Measurements from ENCODE around the gene PTEN.

PTEN gene

DNA sequence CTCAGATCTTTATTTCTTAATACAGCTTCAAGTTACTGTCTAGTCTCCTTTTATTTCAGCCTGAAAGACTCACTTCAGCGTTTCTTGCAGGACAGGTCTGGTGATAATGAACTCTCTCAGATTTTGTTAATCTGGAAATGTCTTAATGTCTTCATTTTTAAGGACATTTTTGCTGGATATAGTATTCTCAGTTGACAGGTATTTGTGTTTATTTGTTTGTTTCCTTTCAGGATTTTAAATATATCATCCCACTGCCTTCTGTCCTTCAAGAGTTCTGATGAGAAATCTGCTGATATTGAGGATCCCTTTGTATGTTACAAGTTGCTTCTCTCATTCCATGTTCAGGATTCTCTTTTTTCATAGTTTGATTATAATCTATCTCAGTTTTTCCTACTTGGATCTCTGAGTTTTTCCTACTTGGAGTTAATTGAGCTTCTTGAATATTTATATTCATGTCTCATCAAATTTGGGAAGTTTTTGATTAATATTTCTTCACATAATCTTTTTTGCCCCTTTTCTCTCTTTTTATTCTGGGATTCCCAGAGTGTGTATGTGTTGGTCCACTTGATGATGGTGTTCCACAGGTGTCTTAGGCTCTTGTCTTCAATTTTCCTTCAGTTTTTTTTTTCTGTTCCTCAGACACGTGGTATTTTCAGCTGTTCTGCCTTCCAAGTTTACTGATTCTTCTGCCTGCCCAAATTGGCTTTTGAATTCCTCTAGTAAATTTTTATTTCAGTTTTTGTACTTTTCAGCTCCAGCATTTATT lies 49.9 kb downstream of the PTEN start:
- H3K27ac ChIP-seq: no peak overlapping the region
- no peak overlapping the region for H3K4me3 ChIP-seq

DNA sequence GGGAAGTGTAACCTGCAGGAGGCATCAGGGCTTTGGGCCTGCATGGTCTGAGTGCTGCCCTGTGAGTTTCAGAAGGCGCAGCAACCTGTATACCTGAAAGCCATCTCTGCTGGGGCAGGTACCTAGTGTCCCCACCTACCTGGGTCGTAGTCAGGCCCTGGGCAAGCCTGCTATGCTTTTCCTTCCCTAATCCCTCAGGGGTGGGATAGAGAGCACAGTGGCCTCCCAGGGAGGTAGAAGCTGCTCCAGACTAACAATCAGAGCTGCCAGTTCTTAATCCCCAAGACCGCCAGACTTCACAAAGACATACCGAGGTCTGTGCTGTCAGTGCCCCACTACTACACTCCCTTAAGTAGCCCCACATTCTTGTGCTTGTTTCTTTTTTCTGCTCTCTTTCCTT lies 52.0 kb downstream of the PTEN start:
- peak overlapping the region in 2 of 21 experiments; percentile 4 to 26 for H3K27ac ChIP-seq

DNA sequence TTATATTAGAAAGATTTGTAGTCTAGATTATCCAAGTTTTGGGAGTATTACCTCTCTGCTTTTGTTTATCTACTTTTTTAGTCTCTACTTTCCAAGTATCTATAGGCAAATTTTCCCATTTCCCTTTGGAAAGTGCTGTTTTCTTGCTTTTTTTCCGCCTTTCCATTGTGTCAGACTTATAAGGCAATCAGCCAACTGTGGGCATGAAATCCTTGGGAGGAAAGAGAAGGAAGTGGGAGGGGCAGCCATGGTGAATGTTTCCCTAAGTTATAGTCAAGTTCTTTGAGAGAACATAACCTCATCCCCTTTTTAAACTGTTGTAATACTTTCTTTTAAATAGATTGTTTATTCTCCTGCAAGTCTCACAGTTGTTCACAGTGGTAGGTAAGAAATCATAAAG lies 52.6 kb downstream of the PTEN start:
- no peak overlapping the region for H3K4me3 ChIP-seq
- H3K27ac ChIP-seq: peak overlapping the region in 1 of 21 experiments; percentile 5

More for the DNA sequence above, 52.0 kb downstream of the PTEN start:
- H3K4me3 ChIP-seq: no peak overlapping the region

DNA sequence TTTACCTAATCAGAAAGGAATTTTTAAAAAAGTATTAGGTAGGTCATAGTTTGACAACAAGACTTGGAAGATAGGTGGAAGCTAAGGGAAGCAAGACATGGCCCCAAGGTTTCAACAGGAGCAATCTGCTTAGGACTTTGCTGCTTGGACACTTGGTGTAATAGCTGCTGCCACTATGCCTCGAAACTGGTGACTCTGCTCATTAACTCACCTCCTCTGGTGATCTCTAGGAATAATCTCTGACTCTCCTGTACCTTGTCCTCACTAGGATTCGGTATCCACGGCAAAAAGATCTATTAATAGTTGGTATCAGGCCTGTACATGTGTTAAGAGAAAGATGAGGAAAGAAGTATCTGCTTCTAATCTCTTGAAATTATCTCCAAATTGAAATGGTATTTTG lies 53.1 kb downstream of the PTEN start:
- H3K27ac ChIP-seq: peak overlapping the region in 2 of 21 experiments; percentile 5 to 40
- H3K4me3 ChIP-seq: no peak overlapping the region

DNA sequence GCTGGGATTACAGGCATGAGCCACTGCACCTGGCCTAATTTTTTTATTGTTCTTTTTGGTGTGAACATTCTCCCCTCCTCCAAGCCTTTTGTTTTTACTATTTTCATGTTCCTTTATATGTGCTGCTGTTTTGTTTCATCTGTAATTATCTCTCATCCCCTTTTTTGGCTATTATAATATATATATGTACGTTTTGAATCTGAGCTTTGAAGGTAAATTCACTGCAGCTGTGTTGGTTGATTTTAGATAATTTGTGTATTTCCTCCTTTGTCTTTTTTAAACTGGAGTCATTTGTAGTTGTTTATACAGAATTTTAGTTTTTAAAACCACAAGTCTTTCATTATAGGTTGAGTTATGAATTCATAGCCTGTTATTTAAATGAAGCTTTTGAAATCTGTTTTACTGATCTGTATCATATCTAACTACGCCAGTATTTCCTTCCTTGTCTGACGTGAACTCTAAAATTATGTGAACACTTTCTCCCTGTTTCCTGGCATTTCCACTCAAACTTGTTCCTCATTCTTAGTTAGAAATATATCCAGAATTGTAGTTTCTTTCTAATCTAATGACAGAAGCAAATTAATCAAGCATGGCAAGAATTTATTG lies 54.9 kb downstream of the PTEN start:
- Histone ChIP-seq H3K27ac (peak overlapping the region in 6 of 21 experiments; percentile 2 to 57 (median 36)), H3K4me3 (no peak overlapping the region)

DNA sequence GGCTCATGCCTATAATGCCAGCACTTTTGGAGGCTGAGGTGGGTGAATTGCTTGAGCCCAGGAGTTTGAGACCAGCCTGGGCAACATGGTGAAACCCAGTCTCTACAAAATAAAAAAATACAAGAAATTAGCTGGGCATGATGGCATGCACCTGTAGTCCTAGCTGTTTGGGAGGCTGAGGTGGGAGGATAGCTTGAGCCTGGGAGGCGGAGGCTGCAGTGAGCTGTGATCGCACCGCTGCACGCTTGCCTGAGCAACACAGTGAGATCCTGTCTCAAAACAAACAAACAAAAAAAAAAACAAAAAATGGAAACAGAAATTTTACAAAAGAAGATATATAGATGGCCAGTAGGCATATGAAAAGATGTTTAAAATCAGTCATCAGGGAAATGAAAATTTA lies 57.1 kb downstream of the PTEN start:
- no peak overlapping the region for H3K4me3 ChIP-seq
- no peak overlapping the region for H3K27ac ChIP-seq

DNA sequence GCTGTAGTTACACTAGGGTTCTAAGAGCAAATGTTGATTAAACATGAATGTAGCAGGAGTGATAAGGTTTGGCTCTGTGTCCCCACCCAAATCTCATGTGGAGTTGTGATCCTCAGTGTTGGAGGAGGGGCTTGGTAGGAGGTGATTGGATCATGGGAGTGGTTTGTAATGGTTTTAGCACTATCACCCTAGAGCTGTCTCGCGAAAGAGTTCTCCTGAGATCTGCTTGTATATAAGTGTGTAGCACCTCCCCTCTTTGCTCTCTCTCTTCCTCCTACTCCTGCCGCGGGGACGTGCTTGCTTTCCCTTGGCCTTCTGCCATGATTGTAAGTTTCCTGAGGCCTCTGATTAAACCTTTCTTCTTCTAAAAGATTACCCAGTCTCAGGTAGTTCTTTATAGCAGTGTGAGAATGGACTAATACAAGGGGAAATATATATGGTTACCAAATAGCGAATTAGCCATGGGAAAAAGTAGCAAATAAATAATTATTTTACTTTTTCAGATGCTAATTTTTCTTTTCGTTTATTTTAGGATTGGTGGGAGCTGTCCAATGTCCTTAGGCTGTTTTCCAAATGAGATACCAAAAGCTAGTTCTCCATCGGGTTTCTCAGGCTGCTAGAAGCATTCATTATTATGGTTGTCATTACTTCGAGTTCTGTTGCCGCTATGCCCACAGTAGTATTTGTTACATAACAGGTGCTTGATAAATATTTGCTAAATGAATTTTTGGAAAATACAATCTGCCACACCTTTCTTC lies 58.7 kb downstream of the PTEN start:
- no peak overlapping the region for H3K27ac ChIP-seq
- H3K4me3 ChIP-seq: no peak overlapping the region

DNA sequence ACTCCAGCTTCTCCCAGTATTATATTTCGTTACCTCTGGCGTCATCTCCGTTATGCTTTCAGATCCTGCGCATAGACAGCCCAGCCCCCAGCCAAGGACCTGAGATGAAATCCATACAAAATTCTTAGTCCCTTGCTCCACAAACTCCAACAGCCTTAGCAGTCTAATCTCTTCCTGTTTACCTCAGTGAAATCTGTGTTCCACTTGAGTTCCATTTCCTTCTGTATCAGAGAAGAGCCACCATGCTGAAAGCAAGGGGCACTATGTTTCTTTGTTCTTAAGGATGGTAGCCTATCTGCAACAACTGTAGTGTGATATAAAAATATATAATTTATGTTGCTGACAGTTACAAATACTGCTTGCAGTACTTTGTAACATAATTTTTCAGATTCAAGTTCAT lies 59.8 kb downstream of the PTEN start:
- Histone ChIP-seq H3K4me3 (no peak overlapping the region), H3K27ac (no peak overlapping the region)

DNA sequence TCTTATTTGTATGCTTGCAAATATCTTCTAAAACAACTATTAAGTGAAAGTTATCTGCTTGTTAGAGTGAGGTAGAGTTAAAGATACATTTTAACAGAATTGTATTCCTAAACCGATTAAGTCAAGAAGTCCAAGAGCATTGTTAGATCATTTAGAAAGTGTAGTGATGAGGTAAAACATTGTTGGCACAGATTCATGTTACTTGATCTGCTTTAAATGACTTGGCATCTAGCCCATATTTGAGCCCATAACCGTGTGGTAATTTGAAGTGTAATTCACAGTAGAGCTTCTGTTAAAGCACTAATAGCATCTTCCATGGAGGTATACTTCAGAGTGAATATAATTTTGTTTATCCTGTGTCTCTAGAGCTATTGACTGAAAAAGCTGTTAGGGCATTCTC lies 62.1 kb downstream of the PTEN start:
- Histone ChIP-seq H3K27ac (no peak overlapping the region), H3K4me3 (no peak overlapping the region)

DNA sequence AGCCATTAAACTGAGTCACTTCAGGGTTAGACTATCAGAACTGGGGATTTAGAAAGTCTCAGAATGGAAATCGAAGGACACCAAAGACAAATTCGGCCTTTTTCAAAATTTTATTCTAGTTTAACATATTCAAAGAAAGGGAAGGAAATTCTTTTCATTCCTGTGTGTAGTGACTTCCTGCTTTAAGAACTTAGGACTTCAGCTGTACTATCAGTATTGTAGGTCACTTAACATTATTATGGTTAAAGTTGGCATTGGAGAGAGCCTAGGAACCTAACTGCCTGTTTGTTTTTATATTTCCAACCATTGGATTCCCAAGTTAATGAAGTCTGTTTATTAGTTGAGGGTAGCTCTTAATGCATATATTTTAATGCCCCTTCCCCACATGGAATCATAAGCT lies 63.7 kb downstream of the PTEN start:
- no peak overlapping the region for H3K4me3 ChIP-seq
- no peak overlapping the region for H3K27ac ChIP-seq

DNA sequence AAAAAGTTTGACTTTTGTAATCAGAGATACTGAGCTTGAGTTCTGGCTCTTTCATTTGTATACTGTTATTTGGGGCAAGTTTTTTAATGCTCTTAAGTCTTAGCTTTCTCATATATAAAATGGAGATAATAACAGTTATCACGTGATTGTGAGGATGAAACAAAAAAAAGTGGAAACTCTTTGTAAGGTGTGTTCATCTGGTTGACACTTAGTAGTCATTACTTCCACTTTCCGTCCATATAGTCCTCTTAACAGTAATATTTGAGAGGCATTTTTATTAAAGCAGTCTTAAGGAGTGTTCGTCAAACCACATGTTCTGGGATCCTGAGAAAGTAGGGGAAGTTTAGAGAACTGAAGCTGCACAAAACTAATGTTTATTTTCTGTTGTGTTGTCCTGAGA lies 65.6 kb downstream of the PTEN start:
- Histone ChIP-seq H3K27ac (no peak overlapping the region), H3K4me3 (no peak overlapping the region)

DNA sequence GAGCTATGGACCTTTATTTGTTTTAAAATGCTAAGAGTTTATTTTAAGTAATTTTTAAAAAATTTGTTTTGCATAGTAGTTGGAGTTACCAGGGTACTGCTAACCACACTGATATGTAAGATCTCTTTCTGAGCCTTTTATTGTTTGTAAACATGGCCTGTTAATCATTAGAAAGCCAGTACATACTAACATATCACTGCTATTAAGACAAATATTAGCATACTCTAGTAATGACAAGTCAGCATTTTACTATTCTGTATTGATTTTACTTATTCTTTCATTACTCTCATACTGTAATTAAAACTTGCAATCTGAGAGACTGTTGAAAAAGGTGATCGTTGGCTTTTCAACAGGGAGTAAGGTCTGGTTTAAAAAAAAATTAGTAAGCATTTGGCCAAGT lies 66.7 kb downstream of the PTEN start:
- Histone ChIP-seq H3K4me3 (no peak overlapping the region), H3K27ac (no peak overlapping the region)

DNA sequence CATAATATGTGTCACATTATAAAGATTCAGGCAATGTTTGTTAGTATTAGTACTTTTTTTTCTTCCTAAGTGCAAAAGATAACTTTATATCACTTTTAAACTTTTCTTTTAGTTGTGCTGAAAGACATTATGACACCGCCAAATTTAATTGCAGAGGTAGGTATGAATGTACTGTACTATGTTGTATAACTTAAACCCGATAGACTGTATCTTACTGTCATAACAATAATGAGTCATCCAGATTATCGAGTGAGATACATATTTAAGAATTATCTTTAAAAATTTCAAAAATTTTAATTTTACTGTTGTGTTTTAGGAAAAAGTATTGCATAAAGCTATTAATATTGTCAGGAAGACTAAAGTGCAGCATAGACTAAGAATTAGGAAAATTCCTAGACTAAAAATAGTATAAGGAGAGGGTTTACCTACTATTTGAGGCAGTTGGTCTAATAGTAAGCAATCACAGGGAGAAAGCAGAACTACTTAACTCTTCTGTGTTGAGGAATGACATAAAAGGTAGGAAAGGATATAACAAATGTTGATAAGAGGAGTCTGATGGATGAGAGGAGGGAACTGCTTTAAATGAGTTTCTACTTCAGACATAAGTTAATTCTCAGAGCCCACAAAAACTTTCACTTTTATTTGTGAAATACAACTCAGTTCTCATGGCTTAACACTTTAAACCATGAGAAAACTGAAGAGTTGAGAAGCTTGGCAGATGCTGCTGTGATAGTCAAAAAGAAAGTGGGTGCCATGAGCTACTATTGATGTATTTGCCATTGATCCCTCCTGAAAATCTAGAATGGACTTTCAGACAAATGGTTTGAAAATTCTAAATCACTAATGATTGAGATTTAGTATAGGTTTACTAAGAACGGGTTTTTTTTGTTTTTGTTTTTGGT lies 67.8 kb downstream of the PTEN start:
- Histone ChIP-seq H3K27ac (no peak overlapping the region), H3K4me3 (no peak overlapping the region)

DNA sequence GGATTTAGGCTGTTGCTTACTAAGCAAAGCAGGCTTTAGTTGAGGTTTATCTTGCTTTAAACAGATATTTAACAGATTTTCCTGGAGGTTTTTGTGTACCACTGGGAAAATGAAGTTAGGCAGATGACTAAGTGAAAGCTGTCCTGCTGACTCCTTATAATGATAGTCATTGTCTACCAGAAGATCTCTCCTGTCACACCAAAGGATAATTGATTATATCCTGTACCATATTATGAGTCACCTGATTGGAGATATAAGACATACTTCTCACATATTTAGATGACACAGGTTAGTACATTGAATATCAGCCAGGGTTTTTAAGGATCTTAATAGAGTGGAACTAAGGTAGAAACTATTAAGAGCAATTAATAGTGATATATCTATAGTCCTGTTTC lies 68.4 kb downstream of the PTEN start:
- Histone ChIP-seq H3K27ac (no peak overlapping the region), H3K4me3 (no peak overlapping the region)

DNA sequence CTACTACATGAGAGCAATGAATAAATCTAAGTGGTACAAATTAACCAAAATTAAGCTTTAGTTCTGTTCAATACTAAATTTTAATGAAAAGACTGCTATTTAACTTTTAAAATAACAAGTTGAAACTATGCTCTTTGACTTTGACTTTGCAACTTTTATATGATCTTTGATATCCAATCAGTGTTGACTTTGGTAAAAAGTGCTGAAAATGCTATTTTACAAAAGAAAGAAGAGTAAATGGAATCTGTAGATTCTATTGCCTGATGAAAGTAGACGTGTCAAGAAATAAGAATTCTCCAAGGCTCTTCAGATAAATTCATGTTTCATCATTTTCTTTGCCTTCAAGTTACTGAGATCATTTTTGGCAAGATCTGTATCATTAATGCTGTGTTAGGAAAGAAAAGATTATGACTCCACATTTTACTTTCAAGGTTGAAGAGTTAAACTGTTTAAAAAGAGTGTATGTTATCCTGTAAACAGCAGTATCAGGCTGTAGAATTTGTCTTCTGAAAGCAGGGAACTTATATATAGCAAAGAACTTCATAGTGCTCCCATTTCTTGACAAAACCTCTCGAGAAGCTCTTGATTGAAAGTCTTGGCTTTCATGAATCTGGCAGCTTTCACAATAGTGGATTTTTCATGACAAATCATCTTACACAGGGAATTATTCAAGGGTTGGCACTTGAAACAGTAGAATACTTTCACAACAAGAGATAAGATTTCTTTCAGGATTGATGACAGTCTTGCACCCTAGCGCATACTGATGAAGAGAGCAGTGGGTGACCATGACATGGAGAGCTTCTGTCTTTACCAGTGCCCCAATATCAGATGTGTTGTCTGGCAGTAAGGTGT lies 72.1 kb downstream of the PTEN start:
- no peak overlapping the region for H3K4me3 ChIP-seq
- H3K27ac ChIP-seq: no peak overlapping the region

DNA sequence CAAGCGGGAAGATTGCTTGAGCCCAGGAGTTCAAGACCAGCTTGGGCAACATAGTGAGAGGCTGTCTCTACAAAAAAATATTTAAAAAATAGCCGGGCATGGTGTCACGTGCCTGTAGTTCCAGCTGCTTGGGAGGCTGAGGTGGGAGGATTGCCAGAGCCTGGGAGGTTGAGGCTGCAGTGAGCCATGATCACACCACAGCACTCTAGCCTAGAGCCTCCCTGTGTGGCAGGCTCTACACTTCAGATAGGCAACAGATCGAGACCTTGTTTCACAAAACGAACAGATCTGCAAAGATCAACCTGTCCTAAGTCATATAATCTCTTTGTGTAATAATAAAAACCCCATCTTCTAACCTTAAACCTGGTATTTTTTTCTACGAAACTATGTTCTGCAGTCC lies 76.8 kb downstream of the PTEN start:
- Histone ChIP-seq H3K27ac (no peak overlapping the region), H3K4me3 (no peak overlapping the region)

DNA sequence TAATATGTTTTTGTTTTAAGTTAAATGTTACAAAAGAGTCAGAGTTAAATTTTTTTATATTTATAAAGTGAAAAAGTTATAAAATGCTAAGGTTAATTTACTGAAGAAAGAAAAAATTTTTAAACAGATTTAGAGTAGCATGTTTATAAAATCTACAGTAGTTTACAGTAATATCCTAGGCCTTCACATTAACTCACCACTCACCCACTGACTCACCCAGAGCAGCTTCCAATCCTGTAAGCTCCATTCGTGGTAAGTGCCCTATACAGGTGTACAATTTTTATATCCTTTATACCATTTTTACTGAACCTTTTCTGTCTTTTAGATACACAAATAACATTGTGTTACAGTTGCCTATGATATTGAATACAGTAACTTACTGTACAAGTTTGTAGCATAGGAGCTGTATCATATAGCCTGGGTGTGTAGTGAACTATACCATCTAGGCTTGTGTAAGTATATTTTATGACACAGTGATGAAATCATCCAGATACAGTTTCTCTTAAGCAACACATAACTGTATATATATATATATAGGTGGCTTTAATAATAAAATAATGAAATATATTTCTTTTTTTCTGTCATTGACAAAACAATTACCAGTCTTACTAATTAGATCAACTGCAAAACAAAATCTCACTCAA lies 79.6 kb downstream of the PTEN start:
- Histone ChIP-seq H3K4me3 (no peak overlapping the region), H3K27ac (no peak overlapping the region)

DNA sequence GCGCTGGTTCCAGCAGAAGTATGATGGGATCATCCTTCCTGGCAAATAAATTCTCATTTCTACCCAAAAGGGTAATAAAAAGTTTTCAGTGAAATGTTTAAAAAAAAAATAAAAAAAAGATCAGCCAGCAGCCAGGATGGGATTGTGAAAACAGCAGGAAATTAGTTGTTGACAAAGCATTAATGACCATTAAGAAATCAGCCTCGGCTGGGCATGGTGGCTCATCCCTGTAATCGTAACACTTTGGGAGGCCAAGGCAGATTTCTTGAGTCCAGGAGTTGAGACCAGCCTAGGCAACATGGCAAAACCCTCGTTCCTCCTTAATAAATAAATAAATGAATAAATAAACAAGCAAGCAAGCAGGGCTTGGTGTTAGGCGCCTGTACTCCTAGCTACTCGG lies 82.6 kb downstream of the PTEN start:
- no peak overlapping the region for H3K27ac ChIP-seq
- no peak overlapping the region for H3K4me3 ChIP-seq

DNA sequence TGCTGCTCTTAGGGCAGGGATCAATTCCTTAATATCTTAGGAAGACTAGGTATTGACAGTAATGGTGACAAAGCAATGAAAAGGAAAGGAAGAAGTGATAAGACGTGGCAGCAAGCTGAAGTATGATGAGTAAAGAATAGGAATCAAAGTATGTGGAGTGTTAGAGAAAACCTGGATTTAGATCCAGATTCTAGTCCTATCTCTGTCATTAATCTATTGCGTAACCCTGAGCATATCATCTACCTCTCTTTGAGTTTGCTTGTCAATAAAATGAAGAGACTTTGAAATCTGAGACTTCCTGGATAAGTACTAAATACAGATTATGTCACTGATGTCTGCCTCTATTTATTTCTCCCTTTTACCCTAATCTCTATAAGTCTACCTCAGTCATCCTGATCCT lies 89.2 kb downstream of the PTEN start:
- no peak overlapping the region for H3K27ac ChIP-seq
- H3K4me3 ChIP-seq: no peak overlapping the region
